Ammon's horn (tissue), 1 donor: ENCODE data around the gene ZNF14.
"Not testable (repeated sequence)": the region's sequence is repeated elsewhere in the genome, so short reads cannot be mapped to it uniquely, and the experiment has no call there.

Experiments
- DNase-seq: peaks from one replicate; pipeline ENCODE4 v3.0.0-alpha.2; 2016; ENCODE audit warnings: low spot score

ZNF14 gene

GRCh38 chr19:19746286-19747213 is 13.6 kb upstream of the ZNF14 start:
- DNase-seq, result no peak

DNA sequence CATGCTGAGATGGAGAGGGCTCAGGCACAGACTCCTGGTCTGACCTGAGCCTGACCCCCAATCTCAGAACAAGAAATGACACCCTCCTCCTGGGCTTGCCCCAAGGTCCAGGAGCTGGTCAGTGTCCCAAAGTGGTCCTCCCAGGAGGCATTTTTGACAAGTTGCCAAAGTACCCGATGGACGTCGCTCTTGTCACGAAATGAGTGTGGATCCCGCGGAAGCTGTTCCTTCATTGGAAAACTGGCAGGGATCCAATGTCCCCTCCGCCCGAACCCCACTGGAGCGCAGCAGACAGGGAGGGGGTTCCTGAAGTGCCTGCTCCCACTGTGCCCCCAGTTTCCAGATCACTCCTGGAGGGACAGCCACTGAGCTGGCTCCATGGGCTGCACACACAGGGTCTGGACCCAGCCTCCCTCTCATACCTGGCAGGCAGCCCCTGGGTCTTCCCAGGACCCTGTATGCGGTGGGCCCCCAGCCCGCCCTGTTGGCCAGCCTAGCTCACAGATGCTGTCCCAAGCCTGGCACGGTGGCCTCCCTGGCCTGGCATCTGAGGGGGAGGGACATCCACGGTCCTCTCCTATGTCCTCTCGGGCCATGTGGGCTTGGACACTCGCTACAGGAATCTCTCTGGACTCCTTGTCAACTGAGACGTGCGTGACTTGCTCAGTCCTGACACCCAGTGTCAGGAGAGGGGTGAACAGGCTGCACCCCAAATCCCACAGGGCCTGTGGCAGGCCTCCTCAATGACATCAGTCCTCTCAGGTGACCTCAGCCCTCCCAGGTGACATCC is 12.8 kb upstream of the ZNF14 start:
- DNase-seq, result no peak

DNA sequence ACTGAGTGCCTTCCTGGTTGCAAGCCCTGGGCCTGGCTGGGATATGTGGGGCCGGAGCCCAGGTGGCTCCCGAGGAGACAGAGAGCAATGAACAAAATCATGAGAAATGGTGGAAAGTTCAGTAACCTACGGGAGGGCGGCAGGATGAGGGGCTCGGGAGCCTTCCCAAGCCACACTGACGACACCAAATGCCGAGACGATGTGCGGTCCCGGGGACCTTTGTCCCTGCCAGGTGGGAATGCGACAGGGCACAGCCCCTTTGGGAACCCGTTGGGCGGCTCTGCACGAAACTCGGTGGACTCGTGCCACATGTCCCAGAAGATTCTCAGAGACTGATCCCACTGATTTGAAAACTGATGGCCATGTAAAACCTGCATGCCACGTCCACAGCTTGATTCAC is 11.7 kb upstream of the ZNF14 start:
- DNase-seq, result no peak

DNA sequence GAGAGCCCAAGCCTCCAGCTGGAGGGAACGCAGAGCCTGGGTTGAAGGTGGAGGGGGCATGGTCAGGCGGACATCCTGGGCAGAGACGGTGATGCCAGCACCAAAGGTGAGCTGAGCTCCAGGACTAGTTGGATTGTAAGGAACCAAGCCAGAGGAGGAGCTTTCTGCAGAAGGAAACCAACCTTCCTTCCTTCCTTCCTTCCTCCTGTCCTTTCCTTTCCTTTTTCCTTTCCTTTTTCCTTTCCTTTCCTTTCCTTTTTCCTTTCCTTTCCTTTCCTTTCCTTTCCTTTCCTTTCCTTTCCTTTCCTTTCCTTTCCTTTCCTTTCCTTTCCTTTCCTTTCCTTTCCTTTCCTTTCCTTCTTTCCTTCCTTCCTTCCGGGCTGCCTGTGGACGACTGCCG is 11.0 kb upstream of the ZNF14 start:
- DNase-seq, result not testable (repeated sequence)

GRCh38 chr19:19743176-19743575 is 10.3 kb upstream of the ZNF14 start:
- no peak for DNase-seq

DNA sequence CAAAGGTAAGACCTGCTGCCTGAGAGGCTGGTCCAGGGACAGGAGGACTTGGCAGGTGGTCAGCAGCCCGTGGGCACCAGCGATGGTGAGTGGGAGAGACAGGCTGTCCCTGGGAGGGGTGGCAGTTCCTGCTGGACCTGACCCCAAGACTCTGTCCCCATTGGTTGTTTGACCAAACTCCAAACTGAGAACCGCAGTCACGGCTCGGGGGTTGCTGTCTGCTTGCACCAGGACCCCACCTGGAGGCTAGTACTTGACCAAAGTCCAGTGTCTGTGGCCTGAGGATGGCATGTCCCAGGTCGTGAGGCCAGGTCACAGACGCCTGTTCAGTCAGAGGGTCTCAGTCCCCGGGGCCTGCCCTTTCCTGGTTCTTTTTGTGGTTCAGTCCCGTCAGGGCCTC is 9.9 kb upstream of the ZNF14 start:
- DNase-seq, result no peak

DNA sequence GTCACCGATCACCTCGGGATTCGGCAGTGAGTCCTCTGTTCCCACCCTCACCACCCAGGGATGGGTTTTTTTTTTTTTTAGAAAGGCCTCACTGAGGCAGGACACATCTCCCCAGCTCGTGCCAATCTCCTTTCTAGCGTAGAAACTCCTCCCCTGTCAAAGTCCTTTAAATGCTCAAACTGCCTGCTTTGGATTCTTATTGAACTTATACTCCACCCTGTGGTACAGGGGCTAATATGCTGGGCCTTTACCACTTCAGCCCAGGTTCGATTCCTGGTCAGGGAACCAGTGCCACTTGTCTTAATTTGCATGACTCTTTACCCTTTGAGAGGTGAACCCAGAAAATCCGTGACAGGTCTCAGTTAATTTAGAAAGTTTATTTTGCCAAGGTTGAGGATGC is 8.3 kb upstream of the ZNF14 start:
- DNase-seq, result no peak

DNA sequence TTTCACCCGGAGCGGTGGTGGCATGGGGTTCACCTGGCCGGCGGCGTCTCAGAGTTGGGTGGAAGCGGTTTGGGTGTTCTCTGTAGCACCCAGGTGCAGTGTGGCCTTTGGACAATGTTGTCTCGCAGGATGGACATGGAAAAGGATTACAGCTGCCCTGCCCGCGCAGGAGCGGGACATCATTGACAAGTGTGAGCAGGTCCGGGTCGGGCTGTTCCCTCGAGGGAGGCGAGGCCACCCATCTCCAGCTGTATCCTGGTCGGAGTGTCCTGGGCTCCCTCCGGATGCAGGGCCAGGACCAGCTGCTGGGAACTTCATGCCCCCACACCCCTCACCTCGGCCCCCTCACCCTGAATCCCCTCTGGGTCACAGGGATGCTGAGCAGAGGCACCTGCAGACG is 7.8 kb upstream of the ZNF14 start:
- DNase-seq, result no peak

DNA sequence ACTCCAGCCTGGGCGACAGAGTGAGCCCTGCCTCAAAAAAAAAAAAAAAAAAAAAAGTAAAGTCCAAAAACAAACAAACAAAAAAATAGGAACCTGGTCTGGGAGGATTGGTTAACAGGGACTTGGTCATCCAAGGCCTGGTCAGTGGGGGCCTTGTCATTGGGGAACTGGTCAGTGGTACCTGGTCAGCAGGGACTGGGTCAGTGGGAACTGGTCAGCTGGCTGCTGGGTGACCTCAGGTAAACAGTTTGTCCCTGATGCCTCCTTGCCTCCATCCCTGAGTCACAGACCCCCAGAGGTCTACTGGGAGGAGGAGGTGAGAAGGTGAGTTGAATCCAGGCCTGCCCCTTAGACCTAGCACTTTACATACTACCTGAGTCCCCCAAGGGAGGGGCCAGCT is 5.7 kb upstream of the ZNF14 start:
- DNase-seq, result no peak

DNA sequence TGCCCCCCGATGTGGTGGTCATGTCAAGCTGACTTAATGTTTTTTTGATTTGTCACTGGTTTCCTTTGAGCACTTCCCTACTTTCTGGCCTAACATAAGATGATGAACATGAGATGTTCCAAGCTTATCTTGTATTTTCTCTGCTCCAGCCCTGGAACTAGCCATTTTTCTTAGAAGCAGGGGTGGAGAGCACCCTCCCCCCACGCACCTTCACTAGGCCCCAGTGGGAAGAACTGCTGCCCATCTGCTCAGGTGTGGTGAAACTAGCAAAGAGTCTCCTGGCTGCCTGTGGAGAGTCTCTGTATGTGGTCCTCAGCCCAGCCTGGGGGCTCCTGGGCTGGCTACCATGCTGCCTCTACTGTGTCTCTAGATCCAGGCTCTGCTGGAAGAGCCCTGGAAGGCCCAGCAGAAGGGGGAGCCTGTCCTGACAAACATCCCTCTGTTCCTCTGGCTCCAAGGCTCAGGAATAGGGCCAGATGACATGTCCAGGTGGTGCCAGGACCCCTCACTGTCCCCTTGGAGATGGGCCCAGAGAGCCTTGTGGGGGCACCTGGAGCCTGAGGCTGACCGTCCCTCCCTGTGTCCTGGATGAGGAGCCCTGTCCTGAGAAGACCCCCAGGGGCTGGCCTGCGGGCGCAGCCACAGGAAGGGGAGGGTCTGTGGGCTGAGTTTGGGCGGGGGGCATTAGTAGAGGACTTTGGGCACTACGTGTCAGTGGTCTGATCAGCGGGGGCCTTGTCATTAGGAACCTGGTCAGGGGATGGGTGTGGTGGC is 4.8 kb upstream of the ZNF14 start:
- no peak for DNase-seq

DNA sequence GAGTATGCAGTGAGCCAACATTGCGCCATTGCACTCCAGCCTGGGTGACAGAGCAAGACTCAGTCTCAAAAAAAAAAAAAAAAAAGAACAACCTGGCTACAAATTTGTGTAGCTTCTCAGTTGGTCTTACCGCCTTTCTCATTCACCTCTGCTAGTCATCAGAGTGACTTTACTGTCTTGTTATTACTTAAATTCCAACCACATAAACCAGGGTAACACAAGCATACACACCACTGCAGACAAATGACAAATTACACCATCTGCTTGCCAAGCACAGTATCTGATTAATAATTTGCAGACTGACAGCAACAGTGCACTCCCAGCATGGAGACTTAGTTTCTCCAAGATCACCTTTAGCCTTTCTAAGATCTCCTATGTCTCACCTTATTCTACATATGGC is 11.0 kb downstream of the ZNF14 start:
- no peak for DNase-seq

- no peak for DNase-seq
Observed at GRCh38 chr19:19719798-19720197, 13.1 kb downstream of the ZNF14 start.

- DNase-seq, result no peak
Observed at GRCh38 chr19:19711934-19712828, 20.7 kb downstream of the ZNF14 start.

DNA sequence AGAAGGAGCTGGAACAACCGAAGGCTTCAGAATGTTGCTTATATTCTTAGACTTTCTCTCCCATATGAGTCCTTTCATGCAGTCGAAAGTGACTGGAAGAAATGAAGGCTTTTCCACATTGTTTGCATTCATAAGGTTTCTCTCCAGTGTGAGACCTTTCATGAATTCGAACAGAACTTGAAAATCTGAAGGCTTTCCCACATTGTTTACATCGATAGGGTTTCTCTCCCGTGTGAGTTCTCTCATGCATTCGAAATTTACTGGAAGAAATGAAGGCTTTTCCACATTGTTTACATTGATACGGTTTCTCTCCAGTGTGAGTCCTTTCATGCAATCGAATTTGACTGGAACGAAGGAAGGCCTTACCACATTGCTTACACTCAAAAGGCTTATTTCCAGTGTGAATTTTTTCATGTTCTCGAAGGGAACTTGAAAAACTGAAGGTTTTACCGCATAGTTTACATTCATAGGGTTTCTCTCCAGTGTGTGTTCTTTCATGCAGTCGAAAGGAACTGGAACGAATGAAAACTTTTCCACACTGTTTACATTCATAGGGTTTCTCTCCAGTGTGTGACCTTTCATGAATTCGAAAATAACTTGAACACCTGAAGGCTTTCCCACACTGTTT is 21.5 kb downstream of the ZNF14 start:
- DNase-seq, result no peak

- DNase-seq, result no peak
Observed at GRCh38 chr19:19710506-19710905, 22.4 kb downstream of the ZNF14 start.

- no peak for DNase-seq
Observed at GRCh38 chr19:19704836-19705235, 28.1 kb downstream of the ZNF14 start.

DNA sequence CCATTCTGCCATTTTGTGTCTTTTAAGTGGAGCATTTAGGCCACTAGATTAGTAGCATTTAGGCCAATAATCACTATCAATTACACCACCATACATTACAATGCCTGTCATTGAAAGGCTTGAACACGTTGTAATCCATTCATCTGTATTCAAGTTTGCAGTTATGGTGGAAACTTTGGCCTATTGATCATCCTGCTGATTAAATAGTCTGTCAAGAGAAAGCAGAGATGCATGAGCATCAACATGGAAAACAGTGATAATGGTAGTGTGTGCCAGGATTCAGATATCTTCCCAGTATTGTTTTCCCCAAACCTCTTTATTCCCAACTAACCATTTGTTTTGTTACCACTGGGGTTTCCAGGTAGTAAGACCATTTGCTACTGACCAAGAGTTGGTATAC is 32.4 kb downstream of the ZNF14 start:
- DNase-seq, result not testable (repeated sequence)

GRCh38 chr19:19697589-19697988 is 35.3 kb downstream of the ZNF14 start:
- DNase-seq, result no peak

DNA sequence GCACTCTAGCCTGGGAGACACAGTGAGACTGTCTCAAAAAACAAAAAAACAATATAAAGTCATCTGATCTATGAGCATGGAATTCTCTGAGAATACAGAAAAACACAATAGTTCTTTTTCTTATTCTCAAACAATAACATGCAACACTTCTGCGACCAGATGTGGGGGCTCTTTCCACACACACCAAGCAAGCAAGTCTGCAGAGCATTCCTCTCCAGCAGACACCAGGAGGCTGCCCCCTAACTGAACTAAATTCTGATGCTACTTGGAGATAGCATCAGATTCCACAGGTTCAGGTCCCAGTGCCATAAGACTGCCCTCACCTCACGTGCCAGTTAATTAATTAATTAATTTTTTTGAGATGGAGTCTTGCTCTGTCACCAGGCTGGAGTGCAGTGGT is 36.5 kb downstream of the ZNF14 start:
- no peak for DNase-seq

DNA sequence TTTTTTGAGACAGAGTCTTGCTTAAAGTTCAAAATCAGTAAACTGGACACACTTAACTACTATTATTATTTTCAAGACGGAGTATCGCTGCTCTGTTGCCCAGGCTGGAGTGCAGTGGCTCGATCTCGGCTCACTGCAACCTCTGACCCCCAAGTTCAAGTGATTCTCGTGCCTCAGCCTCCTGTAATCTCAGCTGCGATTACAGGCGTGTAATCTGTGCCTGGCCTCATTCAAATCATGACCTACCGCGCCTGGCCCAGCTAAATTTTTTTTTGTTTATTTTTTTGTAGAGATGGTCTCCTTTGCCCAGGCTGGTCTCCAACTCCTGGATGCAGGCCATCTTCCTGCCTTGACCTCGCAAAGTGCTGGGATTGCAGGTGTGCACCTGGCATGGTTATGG is 41.2 kb downstream of the ZNF14 start:
- DNase-seq, result no peak

DNA sequence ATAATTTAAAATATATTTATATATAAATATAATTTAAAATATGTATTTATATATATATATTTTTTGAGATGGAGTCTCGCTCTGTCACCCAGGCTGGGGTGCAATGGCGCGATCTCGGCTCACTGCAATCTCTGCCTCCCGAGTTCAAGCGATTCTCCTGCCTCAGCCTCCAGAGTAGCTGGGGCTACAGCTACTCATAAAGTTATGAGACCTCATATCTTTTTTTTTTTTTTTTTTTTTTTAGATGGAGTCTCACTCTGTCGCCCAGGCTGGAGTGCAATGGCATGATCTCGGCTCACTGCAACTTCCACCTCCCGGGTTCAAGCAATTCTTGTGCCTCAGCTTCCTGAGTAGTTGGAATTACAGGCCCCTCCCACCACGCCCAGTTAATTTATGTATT is 43.9 kb downstream of the ZNF14 start:
- not testable (repeated sequence) for DNase-seq
